HG02884 (cell line): ENCODE data around the gene RTEL1.

Experiments used
- ATAC-seq: cut with Tn5 transposase; IDR thresholded peaks from one replicate; pipeline ENCODE4 v1.9.1; 2021; ENCODE audit warnings: mild to moderate bottlenecking, moderate library complexity; ENCODE audit not compliant: unreplicated experiment

The RTEL1 gene

GRCh38 chr20:63687419-63688178, 29.5 kb downstream of the RTEL1 start:
- no peak for ATAC-seq

- ATAC-seq = no peak
Observed at GRCh38 chr20:63688228-63689045, 30.3 kb downstream of the RTEL1 start.

DNA sequence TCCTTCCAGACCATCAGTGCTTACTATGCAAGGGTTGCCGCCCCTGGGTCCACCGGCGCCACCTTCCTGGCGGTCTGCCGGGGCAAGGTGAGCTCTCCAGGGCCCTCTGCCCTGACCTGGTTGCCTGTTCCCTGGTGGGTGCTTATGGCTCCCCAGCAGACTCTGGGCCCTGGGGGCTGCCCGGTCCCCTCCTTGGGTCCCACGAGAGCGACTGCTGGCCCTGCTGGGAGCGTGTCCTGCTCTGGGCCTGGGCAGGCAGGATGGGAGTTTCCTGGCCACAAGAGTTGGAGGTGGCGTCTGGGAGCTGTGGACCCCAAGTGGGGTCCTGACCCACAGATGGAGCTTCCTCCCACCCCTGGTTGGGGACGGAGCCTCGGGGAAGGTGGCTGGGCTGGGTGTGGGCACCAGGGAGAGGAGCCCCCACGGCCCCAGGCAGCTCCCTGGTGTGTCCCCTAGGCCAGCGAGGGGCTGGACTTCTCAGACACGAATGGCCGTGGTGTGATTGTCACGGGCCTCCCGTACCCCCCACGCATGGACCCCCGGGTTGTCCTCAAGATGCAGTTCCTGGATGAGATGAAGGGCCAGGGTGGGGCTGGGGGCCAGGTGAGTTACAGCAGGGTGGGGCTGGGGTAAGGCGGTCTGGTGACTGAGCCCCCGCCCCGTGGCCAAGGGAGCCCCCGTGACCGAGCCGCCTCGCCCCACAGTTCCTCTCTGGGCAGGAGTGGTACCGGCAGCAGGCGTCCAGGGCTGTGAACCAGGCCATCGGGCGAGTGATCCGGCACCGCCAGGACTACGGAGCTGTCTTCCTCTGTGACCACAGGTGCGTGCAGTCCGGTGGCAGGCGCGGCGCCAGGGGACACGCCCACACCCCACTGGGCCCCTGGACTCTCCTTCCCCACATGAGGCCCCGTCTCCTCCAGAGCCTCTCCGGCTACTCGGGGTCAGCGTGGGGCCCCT, 31.2 kb downstream of the RTEL1 start:
- no peak for ATAC-seq

DNA sequence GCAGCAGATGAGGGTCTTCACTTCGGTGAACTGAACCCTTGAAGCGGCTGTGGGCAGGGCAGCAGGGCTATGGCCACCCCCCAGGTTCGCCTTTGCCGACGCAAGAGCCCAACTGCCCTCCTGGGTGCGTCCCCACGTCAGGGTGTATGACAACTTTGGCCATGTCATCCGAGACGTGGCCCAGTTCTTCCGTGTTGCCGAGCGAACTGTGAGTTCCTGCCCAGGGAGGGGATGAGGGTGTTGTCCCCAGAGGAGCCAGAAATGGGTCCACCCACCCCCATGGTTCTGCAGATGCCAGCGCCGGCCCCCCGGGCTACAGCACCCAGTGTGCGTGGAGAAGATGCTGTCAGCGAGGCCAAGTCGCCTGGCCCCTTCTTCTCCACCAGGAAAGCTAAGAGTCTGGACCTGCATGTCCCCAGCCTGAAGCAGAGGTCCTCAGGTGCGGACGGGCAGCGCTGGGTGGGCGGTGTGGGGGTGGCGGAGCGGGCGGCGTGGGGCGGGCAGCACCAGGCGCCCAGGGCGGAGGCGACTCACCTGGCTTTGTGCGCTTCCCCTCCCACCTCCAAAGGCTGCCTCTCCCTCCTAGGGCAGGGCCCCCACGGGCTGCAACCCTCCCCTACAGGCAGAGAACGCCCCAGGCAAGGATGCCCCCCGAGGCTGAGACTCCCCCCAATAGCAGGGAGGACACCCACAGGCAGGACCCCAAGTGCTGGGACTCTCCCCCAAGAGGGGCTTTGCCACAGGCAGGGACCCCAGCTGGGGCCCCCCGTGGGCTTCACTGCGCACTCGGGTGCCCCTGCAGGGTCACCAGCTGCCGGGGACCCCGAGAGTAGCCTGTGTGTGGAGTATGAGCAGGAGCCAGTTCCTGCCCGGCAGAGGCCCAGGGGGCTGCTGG, 32.1 kb downstream of the RTEL1 start:
- ATAC-seq = no peak

DNA sequence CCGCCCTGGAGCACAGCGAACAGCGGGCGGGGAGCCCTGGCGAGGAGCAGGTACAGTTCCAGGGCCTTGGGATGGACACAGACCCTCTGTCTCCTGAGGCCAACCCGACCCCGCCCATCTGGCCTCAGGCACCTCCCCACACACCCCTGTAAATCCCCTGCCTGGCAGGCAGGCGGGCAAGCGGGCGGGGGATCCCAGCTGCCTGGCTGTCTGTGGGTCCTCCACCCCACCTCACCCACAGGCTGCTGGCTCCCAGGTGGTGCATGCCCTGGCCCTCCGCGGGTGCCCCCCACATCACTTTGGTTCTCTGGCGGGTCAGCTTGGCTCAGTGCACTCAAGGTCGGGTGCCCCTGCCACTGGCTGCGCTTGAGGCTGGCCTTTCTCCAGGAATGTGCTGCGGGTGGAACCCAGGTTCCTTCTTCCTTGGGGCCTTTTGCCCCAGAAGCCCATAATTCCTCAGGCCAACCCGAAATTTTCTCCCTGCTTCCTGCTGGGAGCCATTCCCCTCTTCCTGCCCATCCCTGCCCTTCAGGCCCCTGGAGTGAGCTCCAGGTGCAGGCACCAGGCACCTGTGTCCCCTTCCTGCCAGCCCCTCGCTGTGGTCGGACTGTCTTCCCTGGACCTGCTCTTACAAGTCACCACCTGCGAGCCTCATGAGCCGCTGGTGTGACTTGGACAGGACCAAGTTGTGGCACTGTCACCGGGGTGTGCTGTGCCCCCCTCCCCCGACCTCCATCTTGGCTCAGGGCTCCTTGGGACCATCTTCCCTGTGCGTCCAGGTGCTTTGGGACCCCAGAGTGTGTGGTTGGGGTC, 33.0 kb downstream of the RTEL1 start:
- ATAC-seq = no peak

DNA sequence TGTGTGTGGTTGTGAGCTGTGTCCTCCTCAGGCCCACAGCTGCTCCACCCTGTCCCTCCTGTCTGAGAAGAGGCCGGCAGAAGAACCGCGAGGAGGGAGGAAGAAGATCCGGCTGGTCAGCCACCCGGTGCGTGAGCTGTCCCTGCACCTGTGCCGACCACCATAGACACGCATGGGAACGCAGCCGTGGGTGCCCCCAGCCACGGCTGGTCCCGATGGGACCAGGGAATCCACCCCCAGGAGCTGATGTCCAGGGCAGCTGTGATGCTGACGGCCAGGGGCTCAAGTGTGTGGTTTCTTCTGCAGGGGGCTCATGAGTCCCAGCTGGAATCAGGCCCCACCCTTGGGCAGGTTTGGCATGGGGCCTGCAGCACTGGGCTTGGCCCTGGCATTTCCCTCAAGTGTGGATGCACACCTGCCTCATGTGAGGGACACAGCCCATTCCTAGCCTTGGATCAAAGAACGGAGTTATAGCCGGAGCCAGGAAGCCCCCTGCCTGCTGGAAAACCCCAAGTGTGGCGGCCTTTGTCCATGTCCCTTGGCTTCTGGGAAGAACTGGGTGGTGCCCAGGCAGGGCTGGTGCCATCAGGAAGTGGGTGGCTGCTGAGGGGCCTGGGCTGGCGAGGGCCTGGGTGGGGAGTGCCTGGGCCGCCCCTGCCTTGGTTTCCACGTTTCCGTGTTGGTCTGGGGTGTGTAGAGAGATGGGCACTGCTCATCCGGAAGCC, 33.8 kb downstream of the RTEL1 start:
- no peak for ATAC-seq

DNA sequence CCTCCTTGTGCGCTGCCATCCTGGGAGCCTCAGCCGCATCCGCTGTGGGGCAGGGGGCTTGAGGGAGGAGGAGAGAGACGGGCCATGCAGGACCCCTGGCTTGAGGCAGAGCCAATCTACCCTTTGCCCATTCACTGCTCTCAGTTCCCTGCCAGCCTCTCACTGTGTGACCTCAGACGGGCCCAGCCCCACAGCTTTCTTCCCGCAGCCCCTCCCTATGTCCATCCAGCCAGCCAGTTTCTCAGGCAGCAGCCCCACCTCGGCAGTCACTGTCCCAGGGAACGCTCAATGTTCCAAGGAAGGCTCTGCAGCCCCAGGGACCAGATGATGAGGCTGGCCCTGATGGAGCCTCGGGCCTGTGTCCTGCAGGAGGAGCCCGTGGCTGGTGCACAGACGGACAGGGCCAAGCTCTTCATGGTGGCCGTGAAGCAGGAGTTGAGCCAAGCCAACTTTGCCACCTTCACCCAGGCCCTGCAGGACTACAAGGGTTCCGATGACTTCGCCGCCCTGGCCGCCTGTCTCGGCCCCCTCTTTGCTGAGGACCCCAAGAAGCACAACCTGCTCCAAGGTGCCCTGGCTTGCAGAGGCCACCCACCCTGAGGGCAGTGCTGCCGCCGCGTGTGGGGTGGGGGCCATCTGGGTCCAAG, 34.4 kb downstream of the RTEL1 start:
- no peak for ATAC-seq

DNA sequence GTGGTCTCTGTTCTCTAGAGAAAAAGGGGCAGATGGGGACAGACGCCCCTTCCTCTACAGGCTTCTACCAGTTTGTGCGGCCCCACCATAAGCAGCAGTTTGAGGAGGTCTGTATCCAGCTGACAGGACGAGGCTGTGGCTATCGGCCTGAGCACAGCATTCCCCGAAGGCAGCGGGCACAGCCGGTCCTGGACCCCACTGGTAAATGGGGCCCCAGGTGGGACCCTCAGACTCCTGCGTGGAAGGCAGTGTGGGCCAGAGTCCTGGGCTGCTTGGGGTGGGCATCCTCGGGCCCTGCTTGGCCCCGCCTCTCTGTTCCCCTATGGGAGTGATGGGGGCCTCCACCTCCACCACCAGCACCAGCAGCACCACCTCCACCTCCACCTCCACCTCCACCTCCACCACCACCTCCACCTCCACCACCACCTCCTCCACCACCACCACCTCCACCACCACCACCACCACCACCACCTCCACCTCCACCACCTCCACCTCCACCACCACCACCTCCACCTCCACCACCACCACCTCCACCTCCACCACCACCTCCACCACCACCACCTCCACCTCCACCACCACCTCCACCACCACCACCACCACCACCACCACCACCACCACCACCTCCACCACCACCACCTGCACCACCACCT, 35.1 kb downstream of the RTEL1 start:
- no peak for ATAC-seq

DNA sequence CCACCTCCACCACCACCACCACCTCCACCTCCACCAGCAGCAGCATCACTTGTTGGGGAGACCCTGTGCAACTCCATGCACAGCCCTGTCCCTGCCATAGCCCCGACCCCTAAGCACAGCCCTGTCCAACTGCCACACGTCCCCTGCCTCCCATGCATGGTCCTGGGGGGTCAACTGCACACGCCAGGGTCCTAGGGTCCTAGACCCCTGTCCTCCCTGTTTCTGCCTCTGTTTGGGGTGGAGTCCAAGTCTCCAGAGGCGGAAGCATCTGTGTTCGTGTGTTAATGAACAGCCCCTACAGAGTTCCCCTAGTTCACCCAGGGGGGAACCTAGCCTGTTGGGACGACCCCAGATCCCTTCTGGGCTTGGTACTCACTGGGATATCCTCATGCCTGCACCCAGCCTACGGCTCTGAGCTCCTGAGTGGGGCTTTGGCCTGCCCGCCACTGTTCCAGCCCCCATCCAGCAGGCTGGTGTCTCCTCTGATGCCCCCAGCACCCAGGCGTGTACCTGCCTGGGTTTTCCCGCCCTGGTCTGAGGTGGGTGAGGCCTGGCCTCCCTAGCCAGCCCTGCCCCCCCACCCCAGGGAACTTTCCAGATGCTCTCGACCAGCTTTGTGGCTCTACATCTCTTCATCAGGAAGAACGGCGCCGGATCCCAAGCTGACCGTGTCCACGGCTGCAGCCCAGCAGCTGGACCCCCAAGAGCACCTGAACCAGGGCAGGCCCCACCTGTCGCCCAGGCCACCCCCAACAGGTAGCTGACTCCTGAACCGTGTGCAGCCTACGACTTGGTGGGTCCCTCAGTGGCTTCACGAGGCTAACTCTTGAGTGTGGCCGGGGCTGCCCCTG, 35.8 kb downstream of the RTEL1 start:
- ATAC-seq = no peak

GRCh38 chr20:63694584-63695423, 36.7 kb downstream of the RTEL1 start:
- no peak for ATAC-seq

DNA sequence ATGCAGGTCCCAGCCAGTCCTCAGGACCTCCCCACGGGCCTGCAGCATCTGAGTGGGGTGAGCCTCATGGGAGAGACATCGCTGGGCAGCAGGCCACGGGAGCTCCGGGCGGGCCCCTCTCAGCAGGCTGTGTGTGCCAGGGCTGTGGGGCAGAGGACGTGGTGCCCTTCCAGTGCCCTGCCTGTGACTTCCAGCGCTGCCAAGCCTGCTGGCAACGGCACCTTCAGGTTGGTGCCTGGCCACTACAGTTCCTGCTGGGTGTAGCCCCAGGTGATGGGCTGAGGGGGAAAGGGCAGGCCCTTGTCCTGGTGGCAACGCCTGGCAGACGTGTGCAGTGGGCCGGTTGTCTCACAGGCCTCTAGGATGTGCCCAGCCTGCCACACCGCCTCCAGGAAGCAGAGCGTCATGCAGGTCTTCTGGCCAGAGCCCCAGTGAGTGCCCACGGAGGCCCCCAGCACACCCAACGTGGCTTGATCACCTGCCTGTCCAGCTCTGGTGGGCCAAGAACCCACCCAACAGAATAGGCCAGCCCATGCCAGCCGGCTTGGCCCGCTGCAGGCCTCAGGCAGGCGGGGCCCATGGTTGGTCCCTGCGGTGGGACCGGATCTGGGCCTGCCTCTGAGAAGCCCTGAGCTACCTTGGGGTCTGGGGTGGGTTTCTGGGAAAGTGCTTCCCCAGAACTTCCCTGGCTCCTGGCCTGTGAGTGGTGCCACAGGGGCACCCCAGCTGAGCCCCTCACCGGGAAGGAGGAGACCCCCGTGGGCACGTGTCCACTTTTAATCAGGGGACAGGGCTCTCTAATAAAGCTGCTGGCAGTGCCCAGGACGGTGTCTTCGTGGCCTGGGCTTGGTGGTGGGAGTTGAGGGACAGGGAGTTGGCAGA, 37.6 kb downstream of the RTEL1 start:
- ATAC-seq = no peak

- no peak for ATAC-seq
Observed at GRCh38 chr20:63696306-63696627, 38.2 kb downstream of the RTEL1 start.

DNA sequence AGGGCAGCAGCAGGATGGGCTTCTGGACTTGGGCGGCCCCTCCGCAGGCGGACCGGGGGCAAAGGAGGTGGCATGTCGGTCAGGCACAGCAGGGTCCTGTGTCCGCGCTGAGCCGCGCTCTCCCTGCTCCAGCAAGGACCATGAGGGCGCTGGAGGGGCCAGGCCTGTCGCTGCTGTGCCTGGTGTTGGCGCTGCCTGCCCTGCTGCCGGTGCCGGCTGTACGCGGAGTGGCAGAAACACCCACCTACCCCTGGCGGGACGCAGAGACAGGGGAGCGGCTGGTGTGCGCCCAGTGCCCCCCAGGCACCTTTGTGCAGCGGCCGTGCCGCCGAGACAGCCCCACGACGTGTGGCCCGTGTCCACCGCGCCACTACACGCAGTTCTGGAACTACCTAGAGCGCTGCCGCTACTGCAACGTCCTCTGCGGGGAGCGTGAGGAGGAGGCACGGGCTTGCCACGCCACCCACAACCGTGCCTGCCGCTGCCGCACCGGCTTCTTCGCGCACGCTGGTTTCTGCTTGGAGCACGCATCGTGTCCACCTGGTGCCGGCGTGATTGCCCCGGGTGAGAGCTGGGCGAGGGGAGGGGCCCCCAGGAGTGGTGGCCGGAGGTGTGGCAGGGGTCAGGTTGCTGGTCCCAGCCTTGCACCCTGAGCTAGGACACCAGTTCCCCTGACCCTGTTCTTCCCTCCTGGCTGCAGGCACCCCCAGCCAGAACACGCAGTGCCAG, 38.7 kb downstream of the RTEL1 start, which contains the start of gene TNFRSF6B:
Gene TNFRSF6B (plus strand): TSS at position 25 of the 729 bp plus-strand sequence. CDS start 116 bp downstream, at position 141.
- no peak for ATAC-seq

DNA sequence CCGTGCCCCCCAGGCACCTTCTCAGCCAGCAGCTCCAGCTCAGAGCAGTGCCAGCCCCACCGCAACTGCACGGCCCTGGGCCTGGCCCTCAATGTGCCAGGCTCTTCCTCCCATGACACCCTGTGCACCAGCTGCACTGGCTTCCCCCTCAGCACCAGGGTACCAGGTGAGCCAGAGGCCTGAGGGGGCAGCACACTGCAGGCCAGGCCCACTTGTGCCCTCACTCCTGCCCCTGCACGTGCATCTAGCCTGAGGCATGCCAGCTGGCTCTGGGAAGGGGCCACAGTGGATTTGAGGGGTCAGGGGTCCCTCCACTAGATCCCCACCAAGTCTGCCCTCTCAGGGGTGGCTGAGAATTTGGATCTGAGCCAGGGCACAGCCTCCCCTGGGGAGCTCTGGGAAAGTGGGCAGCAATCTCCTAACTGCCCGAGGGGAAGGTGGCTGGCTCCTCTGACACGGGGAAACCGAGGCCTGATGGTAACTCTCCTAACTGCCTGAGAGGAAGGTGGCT, 39.3 kb downstream of the RTEL1 start:
- no peak for ATAC-seq
